PC-3 (cell line): Measurements from ENCODE around the gene DNAJC5.

ENCODE experiments used
- CTCF ChIP-seq: fragments of 300-600 bp; sonication (generic); conservative IDR thresholded peaks from 2 replicates; pipeline ENCODE4 v1.5.1; 2017; ENCODE audit warnings: antibody characterized with exemption, low read depth, mild to moderate bottlenecking, low read length
- EZH2 ChIP-seq: fragments of 300-600 bp; sonication (generic); IDR thresholded peaks from one replicate; pipeline ENCODE4 v1.6.1; 2017; ENCODE audit warnings: antibody characterized with exemption, mild to moderate bottlenecking, low read length; ENCODE audit not compliant: unreplicated experiment
- EZH2phosphoT487 ChIP-seq: fragments of 300-600 bp; sonication (generic); IDR thresholded peaks from 2 replicates; pipeline ENCODE4 v1.6.1; 2018; ENCODE audit warnings: mild to moderate bottlenecking, antibody characterized with exemption, low read length, borderline replicate concordance

DNA sequence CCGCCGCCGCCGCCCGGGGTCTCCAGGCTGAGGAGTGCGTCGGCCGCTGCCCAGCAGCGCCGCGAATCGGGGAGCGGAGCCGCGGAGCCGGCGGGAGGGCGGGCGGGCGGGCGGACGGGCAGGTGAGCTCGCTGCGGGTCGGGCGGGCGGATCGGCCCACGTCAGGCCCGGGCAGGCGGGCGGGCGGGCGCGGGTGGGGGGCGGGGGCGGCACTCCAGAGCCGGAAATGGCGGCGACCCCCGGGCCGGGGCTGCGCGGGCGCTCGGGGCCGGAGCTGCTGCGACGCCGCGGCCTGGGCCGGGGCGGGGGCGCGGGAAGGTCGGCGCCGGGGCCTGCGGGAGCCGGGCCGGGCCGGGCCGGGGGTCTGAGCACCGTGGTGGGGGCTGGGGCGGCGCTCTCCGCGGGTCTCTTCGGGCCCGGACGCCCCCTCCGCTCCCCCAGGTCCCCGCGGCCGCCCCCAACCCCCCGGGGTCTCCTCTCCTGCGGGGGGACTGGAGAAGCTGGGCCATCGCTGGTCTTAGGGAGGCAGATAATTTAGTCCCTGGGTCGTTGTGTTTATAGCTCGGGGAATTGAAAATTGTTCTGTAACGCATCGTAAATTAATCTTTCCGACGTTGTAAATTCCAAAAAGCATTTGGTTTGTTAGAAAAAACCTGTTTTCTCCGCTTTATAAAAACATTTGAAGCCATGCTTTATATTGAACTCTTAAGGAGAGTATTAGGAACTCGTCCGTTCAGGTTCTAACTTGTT is 451 bp downstream of the DNAJC5 start:
- TF ChIP-seq CTCF = no peak
- TF ChIP-seq EZH2 = no peak
- no peak for TF ChIP-seq EZH2phosphoT487
